ENCODE data around the gene EML4.

DNA sequence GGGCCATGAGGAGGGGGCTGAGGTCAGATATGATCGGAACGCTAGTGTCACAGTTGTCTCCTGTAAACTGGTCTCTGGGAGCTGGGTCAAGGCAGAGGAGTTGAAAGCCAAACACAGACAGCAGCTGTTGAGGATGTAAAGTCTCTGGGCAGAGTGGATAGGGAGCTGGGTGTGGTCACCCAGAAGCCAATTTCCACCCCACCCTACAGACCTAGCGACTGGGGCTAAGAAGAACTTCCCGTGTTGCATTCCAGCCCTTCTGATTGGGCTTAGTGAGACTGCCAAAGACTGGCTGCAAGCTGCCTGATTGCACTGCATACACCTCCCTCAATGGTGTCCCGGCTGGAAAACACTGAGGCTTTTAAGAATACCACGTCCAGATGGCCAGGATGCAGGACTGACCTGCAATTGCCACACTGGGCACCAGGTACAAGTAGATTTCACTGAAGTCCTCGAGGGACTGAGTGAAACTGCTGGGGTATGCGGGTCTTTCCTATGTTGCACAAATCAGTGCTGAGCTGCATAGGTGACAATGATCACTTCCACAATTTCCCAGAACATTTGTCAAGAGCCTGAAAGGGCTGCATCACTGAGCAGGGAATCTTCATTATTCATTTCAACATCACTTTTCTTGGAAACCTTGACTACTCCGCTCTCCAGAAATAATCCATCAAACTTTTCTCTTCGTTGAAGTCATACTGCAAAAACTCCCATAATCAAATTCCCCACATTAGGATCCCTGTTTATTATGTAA is 43.1 kb upstream of the EML4 start:
- TF ChIP-seq, protein P1, sequence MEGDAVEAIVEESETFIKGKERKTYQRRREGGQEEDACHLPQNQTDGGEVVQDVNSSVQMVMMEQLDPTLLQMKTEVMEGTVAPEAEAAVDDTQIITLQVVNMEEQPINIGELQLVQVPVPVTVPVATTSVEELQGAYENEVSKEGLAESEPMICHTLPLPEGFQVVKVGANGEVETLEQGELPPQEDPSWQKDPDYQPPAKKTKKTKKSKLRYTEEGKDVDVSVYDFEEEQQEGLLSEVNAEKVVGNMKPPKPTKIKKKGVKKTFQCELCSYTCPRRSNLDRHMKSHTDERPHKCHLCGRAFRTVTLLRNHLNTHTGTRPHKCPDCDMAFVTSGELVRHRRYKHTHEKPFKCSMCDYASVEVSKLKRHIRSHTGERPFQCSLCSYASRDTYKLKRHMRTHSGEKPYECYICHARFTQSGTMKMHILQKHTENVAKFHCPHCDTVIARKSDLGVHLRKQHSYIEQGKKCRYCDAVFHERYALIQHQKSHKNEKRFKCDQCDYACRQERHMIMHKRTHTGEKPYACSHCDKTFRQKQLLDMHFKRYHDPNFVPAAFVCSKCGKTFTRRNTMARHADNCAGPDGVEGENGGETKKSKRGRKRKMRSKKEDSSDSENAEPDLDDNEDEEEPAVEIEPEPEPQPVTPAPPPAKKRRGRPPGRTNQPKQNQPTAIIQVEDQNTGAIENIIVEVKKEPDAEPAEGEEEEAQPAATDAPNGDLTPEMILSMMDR (conservative IDR thresholded peaks at IDR 0.05; ENCODE audit: low read depth, low read length): no peak
- no peak for TF ChIP-seq EZH2 (IDR thresholded peaks at IDR 0.05; ENCODE audit: low read length, unreplicated experiment)
- TF ChIP-seq EZH2phosphoT487 (IDR thresholded peaks at IDR 0.05; ENCODE audit: borderline replicate concordance, low read length): no peak
